HepG2 (cell line): ENCODE data around the gene NKX2-3. TPM values are rescaled to one million over a fixed set of nuclear protein-coding genes. Genes with fewer than 3 reads are reported as not detected.

Experiments used
- ATAC-seq: fragments of 200-7000 bp; cut with Tn5 transposase; 3 replicates; pipeline ENCODE4 v1.9.1; 2020; ENCODE audit warnings: mild to moderate bottlenecking, moderate library complexity
- BruUV-seq: library from RNA; stranded (reverse); fragments of 400-500 nt; replicated peaks from 2 replicates; lab custom pipeline; 2021; lab: Mats Ljungman, UMichigan
- CTCF ChIA-PET: fragments of 300-600 bp; formaldehyde crosslinking; extraction: SDS; loops from one replicate; lab custom pipeline; 2021; ENCODE audit warnings: low total read pairs, inconsistent platforms, low intra/inter-chr PET ratio; lab: Yijun Ruan, JAX
- POLR2A ChIA-PET: fragments of 350-600 bp; sonication (Branson Sonifier 250); formaldehyde crosslinking; loops from one replicate; lab custom pipeline; 2020; ENCODE audit warnings: antibody characterized with exemption, inconsistent platforms; lab: Yijun Ruan, JAX
- DNase-seq: peaks from one replicate; pipeline ENCODE4 v3.0.0-alpha.2; 2015; ENCODE audit warnings: low spot score
- FAIRE-seq: peaks from 3 replicates; lab custom pipeline; 2011; peaks lifted over from hg19 to GRCh38; lab: Jason Lieb, UNC
- H2AFZ ChIP-seq: one replicate; pipeline ENCODE4 v1.6.1; 2011; ENCODE audit warnings: low read length, inconsistent platforms
- H3K27ac ChIP-seq: fragments of 300-600 bp; 3 replicates; pipeline ENCODE4 v1.8.0; 2011; ENCODE audit warnings: mixed run types, mild to moderate bottlenecking, mixed read lengths, low read length, inconsistent platforms; ENCODE audit not compliant: insufficient read depth; ENCODE audit errors: extremely low read length
- H3K27me3 ChIP-seq, 2 experiments: fragments of 200-600 bp in 1 of 2; 2 replicates in 1 of 2; 3 replicates in 1 of 2; pipeline versions ENCODE4 v1.6.0 to v1.8.0; 2011; ENCODE audit warnings: low read length in 2 of 2, mild to moderate bottlenecking in 2 of 2, moderate library complexity in 2 of 2, inconsistent platforms in 1 of 2; ENCODE audit not compliant: insufficient read depth in 2 of 2, control insufficient read depth in 1 of 2
- H3K36me3 ChIP-seq, 2 experiments: fragments of 200-600 bp in 1 of 2; replicated peaks in 1 of 2; 2 replicates in 1 of 2; 3 replicates in 1 of 2; pipeline versions ENCODE4 v1.5.1 to v1.8.0; 2011; ENCODE audit warnings: low read length in 2 of 2, inconsistent platforms in 1 of 2; ENCODE audit not compliant: insufficient read depth in 2 of 2, control insufficient read depth in 1 of 2
- H3K4me1 ChIP-seq: 2 replicates; pipeline ENCODE4 v1.5.1; 2012; ENCODE audit warnings: low read length, inconsistent platforms; ENCODE audit not compliant: insufficient read depth
- H3K4me2 ChIP-seq: 2 replicates; pipeline ENCODE4 v1.6.0; 2011; ENCODE audit warnings: low read depth, low read length, inconsistent platforms
- H3K4me3 ChIP-seq, 3 experiments: fragments of 200-600 bp in 1 of 3; sonication (generic), shearing (Covaris generic) in 1 of 3; replicated peaks in 1 of 3; 2 replicates each; pipeline ENCODE4 v1.5.1; 2011 to 2016; ENCODE audit warnings: low read length in 3 of 3, inconsistent platforms in 2 of 3, low read depth in 2 of 3, mild to moderate bottlenecking in 2 of 3, control low read depth in 1 of 3, mixed read lengths in 1 of 3; ENCODE audit not compliant: insufficient read depth in 1 of 3
- H3K79me2 ChIP-seq: one replicate; pipeline ENCODE4 v1.6.1; 2011; ENCODE audit warnings: low read length, inconsistent platforms; ENCODE audit not compliant: insufficient read depth
- H3K9ac ChIP-seq: 2 replicates; pipeline ENCODE4 v1.6.0; 2011; ENCODE audit warnings: mild to moderate bottlenecking, low read depth, low read length, inconsistent platforms; ENCODE audit not compliant: insufficient read depth
- H3K9me3 ChIP-seq: 2 replicates; pipeline ENCODE4 v1.5.1; 2012; ENCODE audit warnings: mild to moderate bottlenecking, low read length
- H4K20me1 ChIP-seq: 2 replicates; pipeline ENCODE4 v1.6.0; 2011; ENCODE audit warnings: inconsistent platforms, mild to moderate bottlenecking, low read length, moderate library complexity; ENCODE audit not compliant: insufficient read depth
- SMARCC2 ChIP-seq: fragments of 450-650 bp; IDR thresholded peaks from 2 replicates; pipeline ENCODE4 v1.6.1; 2017; ENCODE audit warnings: antibody characterized with exemption, mild to moderate bottlenecking
- SOX5 ChIP-seq: IDR thresholded peaks from 2 replicates; pipeline ENCODE4 v1.6.1; 2016; ENCODE audit warnings: borderline replicate concordance
- SPEN ChIP-seq: sonication (generic); formaldehyde crosslinking; IDR thresholded peaks from 2 replicates; pipeline ENCODE4 v1.5.1; 2020; ENCODE audit warnings: low read depth, mild to moderate bottlenecking, missing genetic modification reagents
- ZNF280D ChIP-seq: sonication (generic); formaldehyde crosslinking; IDR thresholded peaks from 2 replicates; pipeline ENCODE4 v1.5.1; 2020; ENCODE audit warnings: mild to moderate bottlenecking, missing genetic modification reagents
- ZNF430 ChIP-seq: sonication (generic); formaldehyde crosslinking; IDR thresholded peaks from 2 replicates; pipeline ENCODE4 v1.9.0; 2021; ENCODE audit warnings: mild to moderate bottlenecking, missing genetic modification reagents
- ZNF678 ChIP-seq: sonication (generic); formaldehyde crosslinking; IDR thresholded peaks from 2 replicates; pipeline ENCODE4 v1.4.0; 2020; ENCODE audit warnings: mild to moderate bottlenecking, missing genetic modification reagents
- ZSCAN25 ChIP-seq: sonication (generic); formaldehyde crosslinking; IDR thresholded peaks from 2 replicates; pipeline ENCODE4 v1.8.0; 2022; ENCODE audit warnings: mild to moderate bottlenecking, missing genetic modification reagents
- in situ Hi-C: cut with HindIII; loops from 2 replicates; pipeline ENCODE4 v1.10.0; 2017; ENCODE audit warnings: low pct_unique_long_range_greater_than_20kb; ENCODE audit not compliant: extremely low pct_ligation_motif_present
- intact Hi-C: fragments of 100-400 bp; cut with micrococcal nuclease; formaldehyde crosslinking; loops from one replicate; pipeline ENCODE4 v1.10.0; 2022; ENCODE audit not compliant: unreplicated experiment
- polyA plus RNA-seq, 8 experiments: library from polyadenylated mRNA; depleted of rRNA in 3 of 8; stranded (reverse) in 7 of 8; unstranded in 1 of 8; fragments of >200 nt; fragmentation: Illumina TruSeq in 4 of 8; extraction: Trizol in 4 of 8; gene quantifications; 2 replicates each; pipeline versions ENCODE4 v1.2.1 to v1.2.3, GENCODE V29; 2011 to 2016; ENCODE audit warnings: low read depth in 4 of 8, missing spikeins in 1 of 8, mixed read lengths in 1 of 8; ENCODE audit not compliant: insufficient read depth in 1 of 8
- total RNA-seq, 5 experiments: library from RNA; depleted of rRNA; stranded (reverse); fragments of >200 nt; fragmentation: Illumina TruSeq; extraction: Trizol; gene quantifications; 2 replicates each; pipeline ENCODE4 v1.2.3, GENCODE V29; 2016; ENCODE audit warnings: low read depth in 1 of 5

The NKX2-3 gene
- total and polyA plus RNA-seq, 2 of the 13 experiments (the other 11 are each of a cell fraction or from before 2014, with no cell fraction given): not detected

GRCh38 chr10:99525897-99526296 is 6.8 kb upstream of the NKX2-3 start:
- Histone ChIP-seq H3K4me1 (peaks cover 28% of the 10 kb centered on the region), H3K27ac (no peak overlapping the region), H4K20me1 (no peaks in the 10 kb centered on the region), H3K36me3 (no peaks in the 10 kb centered on the region), H3K4me3 (no peak overlapping the region), H3K27me3 (peaks cover 11 to 89% of the 10 kb centered on the region in 2 experiments; a peak in 4 of 5 replicates), H3K9me3 (no peaks in the 10 kb centered on the region), H3K9ac (no peak overlapping the region), H3K79me2 (no peaks in the 10 kb centered on the region), H3K4me2 (no peak overlapping the region), H2AFZ (no peak overlapping the region)
- ChIA-PET POLR2A (no interaction called here), CTCF (no interaction called here)
- no peak for TF ChIP-seq ZNF678 (CRISPR knock-in tag)
- no peak for TF ChIP-seq ZNF280D
- TF ChIP-seq SMARCC2: no peak
- TF ChIP-seq ZNF430 (CRISPR knock-in tag): no peak
- TF ChIP-seq ZSCAN25: no peak
- TF ChIP-seq SPEN: no peak
- no peak for TF ChIP-seq SOX5 (CRISPR knock-in tag)
- FAIRE-seq: no peak
- intact Hi-C loops: no loop called here
- in situ Hi-C loops: no loop called here
- BruUV-seq: no TSS peak
- ATAC-seq: no peak
- DNase-seq: no peak
